IPS DF 19.7 (cell line): ENCODE measurements around the gene SCYGR6.

ENCODE experiments used
- DNase-seq: peaks from one replicate; pipeline ENCODE4 v3.0.0-alpha.2; 2013; ENCODE audit warnings: low read depth, low spot score

The SCYGR6 gene

DNA sequence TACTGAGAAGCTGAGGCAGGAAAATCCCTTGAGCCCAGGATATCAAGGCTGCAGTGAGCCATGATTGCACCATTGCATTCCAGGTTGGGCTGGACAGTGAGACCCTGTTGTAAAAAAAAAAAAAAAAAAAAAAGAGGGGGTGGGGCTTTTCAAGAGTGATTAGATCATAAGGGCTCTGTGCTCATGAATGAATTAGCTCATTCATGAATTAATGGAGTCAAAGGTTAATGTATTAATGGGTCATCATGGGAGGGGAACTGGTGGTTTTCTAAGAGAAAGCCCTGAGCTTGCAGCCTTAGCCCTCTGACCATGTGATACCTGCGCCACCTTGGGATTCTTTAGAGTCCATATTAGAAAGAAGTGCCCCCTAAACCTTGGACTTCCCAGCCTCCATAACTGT, 11.3 kb downstream of the SCYGR6 start:
- DNase-seq, result no peak

DNA sequence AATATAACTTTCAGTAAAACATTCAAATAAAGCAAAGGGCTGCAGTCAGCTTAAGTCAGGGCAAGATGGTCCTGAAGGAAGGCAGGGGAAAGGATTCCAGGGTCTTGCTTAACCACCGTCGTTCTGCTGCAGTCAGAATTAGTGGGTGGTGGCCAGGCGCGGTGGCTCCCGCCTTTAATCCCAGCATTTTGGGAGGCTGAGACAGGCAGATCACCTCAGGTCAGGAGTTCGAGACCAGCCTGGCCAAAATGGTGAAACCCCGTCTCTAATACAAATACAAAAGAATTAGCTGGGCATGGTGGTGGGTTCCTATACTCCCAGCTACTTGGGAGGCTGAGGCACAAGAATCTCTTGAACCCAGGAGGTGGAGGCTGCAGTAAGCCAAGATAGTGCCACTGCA, 13.6 kb downstream of the SCYGR6 start:
- DNase-seq, result no peak

DNA sequence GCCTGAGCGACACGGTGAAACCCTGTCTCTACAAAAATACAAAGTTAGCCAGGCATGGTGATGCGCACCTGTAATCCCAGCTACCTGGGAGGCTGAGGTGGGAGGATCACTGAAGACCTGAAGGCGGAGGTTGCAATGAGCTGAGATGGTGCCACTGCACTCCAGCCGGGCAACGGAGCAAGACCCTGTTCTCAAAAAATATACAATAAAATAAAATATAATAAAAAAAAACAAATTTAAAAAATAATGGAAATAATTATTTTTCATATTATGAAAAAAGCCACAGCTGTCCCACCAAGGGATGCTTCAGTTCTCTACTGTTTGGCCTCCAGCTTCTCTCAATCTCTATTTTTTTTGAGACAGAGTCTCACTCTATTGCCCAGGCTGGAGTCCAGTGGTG, 17.2 kb downstream of the SCYGR6 start:
- DNase-seq, result no peak

DNA sequence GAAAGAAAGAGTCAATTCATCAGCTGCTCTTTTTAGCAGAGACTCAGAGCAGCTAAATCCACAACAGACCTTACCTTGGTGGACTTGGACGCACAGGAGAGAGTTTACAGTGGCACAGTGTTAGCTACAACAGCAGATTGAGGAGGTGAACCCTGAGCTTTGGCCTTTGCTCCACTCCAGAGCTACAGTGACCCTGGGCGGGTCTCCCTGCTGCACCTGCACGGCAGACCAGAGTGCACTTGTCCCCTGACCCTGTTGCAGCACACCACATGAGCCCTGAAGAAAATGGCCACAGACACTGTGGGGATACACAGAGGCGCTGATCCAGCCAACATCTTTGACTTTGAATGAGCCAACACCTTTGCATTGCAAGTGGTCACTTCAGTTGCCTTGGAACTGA, 17.7 kb downstream of the SCYGR6 start:
- no peak for DNase-seq

DNA sequence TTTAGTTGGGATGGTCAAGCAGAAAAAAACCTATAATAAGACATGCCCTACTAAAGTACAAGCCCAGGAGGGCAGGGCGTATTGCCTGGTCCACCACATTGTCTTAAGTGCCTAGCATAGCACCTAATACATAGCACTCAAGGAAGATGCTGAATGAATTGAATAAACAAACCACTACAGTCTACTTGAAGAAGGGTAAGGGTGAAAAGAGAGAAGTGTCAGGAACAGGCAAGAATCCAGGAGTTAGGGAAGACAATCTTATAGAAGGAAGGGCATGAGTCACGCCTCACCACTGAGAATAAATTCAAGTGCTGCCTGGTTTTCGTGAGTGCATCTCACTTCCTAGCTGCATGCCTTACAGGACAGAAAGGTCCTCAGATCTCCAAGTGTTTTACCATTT, 20.6 kb downstream of the SCYGR6 start:
- DNase-seq, result no peak

DNA sequence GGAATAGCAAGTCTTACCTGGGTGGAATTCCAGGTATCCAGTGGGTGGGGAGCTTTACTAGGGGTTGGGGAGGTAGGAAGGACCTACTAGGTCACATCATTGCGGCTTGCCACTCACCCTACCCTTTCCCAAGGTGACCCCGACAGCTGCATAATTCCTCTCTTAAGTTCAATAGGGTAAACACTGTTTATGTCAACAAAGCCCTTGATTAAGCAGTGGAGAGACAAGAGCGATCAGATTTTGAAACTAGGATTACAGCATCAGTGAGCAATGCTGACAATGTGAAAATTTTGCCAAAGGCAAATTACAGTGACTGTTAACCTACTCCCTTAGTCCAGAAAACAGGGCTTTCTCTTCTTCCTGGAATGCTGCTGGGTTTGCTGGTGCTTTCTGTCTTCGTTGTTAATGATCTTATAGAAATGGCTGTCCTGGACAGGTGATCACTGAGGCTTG, 21.3 kb downstream of the SCYGR6 start:
- no peak for DNase-seq

DNA sequence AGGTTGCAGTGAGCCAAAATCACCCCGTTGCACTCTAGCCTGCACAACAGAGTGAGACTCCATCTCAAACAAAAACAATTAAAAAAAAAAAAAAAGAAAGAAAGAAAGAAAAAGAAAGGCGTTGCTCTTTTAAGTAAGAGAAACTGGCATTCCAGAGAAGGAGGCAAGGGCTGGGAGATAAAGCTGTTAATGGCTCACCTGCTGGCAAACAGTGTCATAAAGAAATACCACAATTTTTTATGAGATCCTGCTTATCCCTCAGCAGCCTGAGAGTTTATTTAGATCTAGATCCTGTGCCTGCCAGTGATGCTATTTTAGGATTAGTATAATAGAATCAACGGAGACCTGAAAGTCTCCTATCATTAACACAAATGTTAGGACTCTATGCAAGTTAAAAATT, 23.0 kb downstream of the SCYGR6 start:
- no peak for DNase-seq

DNA sequence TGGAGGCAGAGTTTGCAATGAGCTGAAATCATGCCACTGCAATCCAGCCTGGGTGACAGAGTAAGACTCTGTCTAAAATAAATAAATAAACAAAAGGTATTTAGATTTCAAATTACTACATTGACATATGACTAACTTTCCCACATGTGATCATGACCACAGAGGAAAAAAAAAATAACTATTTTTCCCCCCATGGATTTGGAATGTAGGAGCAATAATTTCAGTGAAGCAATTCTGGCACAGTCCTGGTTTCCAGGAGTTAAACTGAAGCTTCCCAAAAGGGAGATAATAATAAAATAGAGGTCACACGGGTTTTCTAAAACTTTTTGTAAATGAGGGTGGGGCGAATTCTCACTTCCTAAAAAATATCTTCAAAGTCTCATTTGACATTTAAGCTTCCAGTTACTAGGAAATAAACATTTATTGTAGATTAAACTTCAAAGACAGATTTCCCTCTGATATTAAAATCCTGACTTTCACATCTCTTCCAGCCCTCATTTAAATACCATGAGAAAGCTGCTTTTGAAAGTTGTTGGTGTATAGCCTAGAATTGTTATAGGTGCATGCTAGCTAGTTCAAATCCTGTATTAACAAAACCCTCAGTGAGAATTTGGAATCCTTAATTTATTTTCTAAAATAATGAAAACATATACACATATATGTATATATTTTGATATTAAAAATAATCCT, 27.4 kb downstream of the SCYGR6 start:
- DNase-seq, result no peak

DNA sequence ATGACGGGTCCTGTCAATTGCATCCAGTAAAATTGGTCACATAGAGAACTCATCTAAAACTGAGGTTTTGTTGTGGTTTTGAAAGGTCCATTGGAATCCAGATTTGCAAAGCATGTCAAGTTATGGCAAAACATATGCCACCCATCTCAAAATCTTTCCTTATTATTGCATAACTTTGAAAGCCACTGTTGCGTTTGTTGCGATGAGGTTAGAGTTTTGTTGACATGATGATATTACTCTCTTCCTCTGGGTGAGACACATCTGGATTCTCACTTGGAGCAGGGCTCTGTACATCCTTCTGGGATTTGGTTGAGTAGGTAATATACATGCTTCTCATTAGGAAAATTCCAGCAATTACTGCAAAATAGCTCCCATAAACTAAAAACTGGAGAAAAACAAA, 37.4 kb downstream of the SCYGR6 start:
- DNase-seq, result no peak

DNA sequence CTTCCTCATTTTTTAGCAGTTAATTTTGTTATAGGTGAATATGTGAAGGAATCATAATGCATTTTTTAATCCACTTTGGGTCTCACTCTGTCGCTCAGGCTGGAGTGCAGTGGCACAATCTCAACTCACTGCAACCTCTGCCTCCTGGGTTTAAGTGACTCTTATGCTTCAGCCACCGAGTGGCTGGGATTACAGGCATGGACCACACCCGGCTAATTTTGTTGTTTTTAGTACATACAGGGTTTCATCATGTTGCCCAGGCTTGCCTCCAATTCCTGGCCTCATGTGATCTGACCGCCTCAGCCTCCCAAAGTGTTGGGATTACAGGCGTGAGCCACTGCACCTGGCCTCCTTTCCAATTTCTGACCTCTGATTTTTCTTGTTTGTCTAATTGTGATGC, 40.3 kb downstream of the SCYGR6 start:
- no peak for DNase-seq

DNA sequence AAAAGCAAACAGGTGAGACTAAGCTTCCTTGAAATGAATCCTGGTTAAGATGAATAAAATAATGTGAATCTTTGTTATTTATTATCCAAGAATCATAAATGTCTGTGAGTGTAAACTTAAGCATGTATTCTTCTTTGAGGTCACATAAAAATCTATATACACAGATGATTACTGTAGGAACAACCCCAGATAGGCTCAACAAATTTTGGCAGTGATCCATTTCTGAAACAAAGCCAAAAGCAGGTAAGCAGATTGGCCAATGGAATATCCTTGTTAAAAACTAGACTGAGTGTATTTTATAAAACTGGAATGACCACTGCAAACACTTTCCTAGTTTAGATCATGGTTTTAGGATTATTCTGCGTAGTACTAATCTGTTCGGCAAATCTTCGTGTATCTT, 46.6 kb downstream of the SCYGR6 start:
- DNase-seq, result no peak

DNA sequence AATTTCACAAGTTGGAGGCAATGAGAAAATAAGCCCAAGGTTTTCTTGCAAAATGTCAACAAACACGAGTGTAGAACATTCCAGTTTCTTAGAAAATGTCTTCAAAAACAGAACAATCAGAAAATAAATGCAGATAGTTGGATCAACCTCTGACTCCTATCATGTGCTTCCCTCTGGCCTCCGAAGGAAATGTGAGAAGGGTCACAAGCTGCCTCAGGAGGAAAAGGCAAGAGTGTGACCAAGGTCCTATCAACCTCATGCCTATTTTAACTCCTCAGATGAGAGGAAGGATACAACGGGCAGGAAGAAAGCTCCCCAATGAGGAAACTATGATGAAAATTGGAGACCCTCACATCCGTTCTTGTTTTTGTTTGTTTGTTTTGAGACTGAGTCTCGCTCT, 50.1 kb downstream of the SCYGR6 start:
- DNase-seq, result no peak
